HG03025 (cell line): ENCODE measurements around the gene OOSP4B.
"Not testable (repeated sequence)": the region's sequence is repeated elsewhere in the genome, so short reads cannot be mapped to it uniquely, and the experiment has no call there.

Experiments
- ATAC-seq: cut with Tn5 transposase; IDR thresholded peaks from one replicate; pipeline ENCODE4 v1.9.1; 2021; ENCODE audit warnings: mild to moderate bottlenecking, moderate library complexity; ENCODE audit not compliant: unreplicated experiment, low FRiP score

OOSP4B gene

GRCh38 chr11:60059052-60059451, 42.1 kb downstream of the OOSP4B start:
- no peak for ATAC-seq

GRCh38 chr11:60059521-60060240, 42.7 kb downstream of the OOSP4B start:
- ATAC-seq: no peak

- ATAC-seq: no peak
Measured at GRCh38 chr11:60064111-60064510, 47.1 kb downstream of the OOSP4B start.

- ATAC-seq: no peak
Measured at GRCh38 chr11:60065801-60066200, 48.8 kb downstream of the OOSP4B start.

- no peak for ATAC-seq
Measured at GRCh38 chr11:60069450-60069849, 52.5 kb downstream of the OOSP4B start.

GRCh38 chr11:60071644-60072043, 54.7 kb downstream of the OOSP4B start:
- ATAC-seq: not testable (repeated sequence)

- no peak for ATAC-seq
Measured at GRCh38 chr11:60077216-60077817, 60.3 kb downstream of the OOSP4B start.

- no peak for ATAC-seq
Measured at GRCh38 chr11:60077981-60078380, 61.0 kb downstream of the OOSP4B start.

GRCh38 chr11:60078745-60079144, 61.8 kb downstream of the OOSP4B start:
- no peak for ATAC-seq

- ATAC-seq: no peak
Measured at GRCh38 chr11:60080535-60080934, 63.6 kb downstream of the OOSP4B start.
